GM19468 (cell line): ENCODE results near the gene ENOX2.

Experiments used
- ATAC-seq: cut with Tn5 transposase; IDR thresholded peaks from one replicate; pipeline ENCODE4 v1.9.1; 2021; ENCODE audit warnings: mild to moderate bottlenecking, moderate library complexity, moderate number of reproducible peaks; ENCODE audit not compliant: unreplicated experiment; ENCODE audit errors: extremely low read depth

Gene ENOX2

GRCh38 chrX:130885996-130886395 lies 17.0 kb downstream of the ENOX2 start:
- ATAC-seq, result no peak

- no peak for ATAC-seq
Measured at GRCh38 chrX:130885508-130885907, 17.5 kb downstream of the ENOX2 start.

GRCh38 chrX:130884627-130885026 lies 18.4 kb downstream of the ENOX2 start:
- no peak for ATAC-seq

- ATAC-seq, result no peak
Measured at GRCh38 chrX:130879869-130880268, 23.1 kb downstream of the ENOX2 start.

GRCh38 chrX:130878350-130879341 lies 24.4 kb downstream of the ENOX2 start:
- ATAC-seq, result no peak

GRCh38 chrX:130877892-130878341 lies 25.1 kb downstream of the ENOX2 start:
- no peak for ATAC-seq

GRCh38 chrX:130876226-130876625 lies 26.8 kb downstream of the ENOX2 start:
- no peak for ATAC-seq

- ATAC-seq, result no peak
Measured at GRCh38 chrX:130874751-130875150, 28.3 kb downstream of the ENOX2 start.

GRCh38 chrX:130869239-130869638 lies 33.8 kb downstream of the ENOX2 start:
- ATAC-seq, result no peak

GRCh38 chrX:130861462-130861861 lies 41.5 kb downstream of the ENOX2 start:
- no peak for ATAC-seq

GRCh38 chrX:130857207-130857606 lies 45.8 kb downstream of the ENOX2 start:
- peak; percentile 77 for ATAC-seq

GRCh38 chrX:130851569-130851968 lies 51.4 kb downstream of the ENOX2 start:
- ATAC-seq, result no peak

GRCh38 chrX:130848763-130849162 lies 54.2 kb downstream of the ENOX2 start:
- ATAC-seq, result no peak

- no peak for ATAC-seq
Measured at GRCh38 chrX:130846746-130847145, 56.3 kb downstream of the ENOX2 start.

- no peak for ATAC-seq
Measured at GRCh38 chrX:130841776-130842175, 61.2 kb downstream of the ENOX2 start.

GRCh38 chrX:130840345-130840744 lies 62.7 kb downstream of the ENOX2 start:
- ATAC-seq, result no peak

GRCh38 chrX:130836447-130836846 lies 66.6 kb downstream of the ENOX2 start:
- ATAC-seq, result no peak

GRCh38 chrX:130834830-130835229 lies 68.2 kb downstream of the ENOX2 start:
- ATAC-seq, result no peak

GRCh38 chrX:130834149-130834548 lies 68.9 kb downstream of the ENOX2 start:
- no peak for ATAC-seq

GRCh38 chrX:130831347-130831722 lies 71.7 kb downstream of the ENOX2 start:
- no peak for ATAC-seq

- ATAC-seq, result no peak
Measured at GRCh38 chrX:130830599-130831346, 72.2 kb downstream of the ENOX2 start.
